Endothelial cell (in vitro differentiated cells): ENCODE data around the gene PTPRCAP. TPM values are rescaled to one million over a fixed set of nuclear protein-coding genes. Genes with fewer than 3 reads are reported as not detected.
"Not testable (repeated sequence)": the region's sequence is repeated elsewhere in the genome, so short reads cannot be mapped to it uniquely, and the experiment has no call there.

Source experiments
- DNase-seq: peaks from one replicate; pipeline ENCODE4 v3.0.0; 2021; ENCODE audit warnings: low spot score
- H3K27ac Mint-ChIP-seq: one replicate; pipeline ENCODE4 v1.8.0; 2021; ENCODE audit warnings: mixed read lengths, inconsistent platforms; ENCODE audit not compliant: unreplicated experiment
- H3K27me3 Mint-ChIP-seq: one replicate; pipeline ENCODE4 v1.8.0; 2021; ENCODE audit warnings: mild to moderate bottlenecking, moderate library complexity, mixed read lengths, inconsistent platforms; ENCODE audit not compliant: unreplicated experiment
- H3K36me3 Mint-ChIP-seq: one replicate; pipeline ENCODE4 v1.8.0; 2021; ENCODE audit warnings: mild to moderate bottlenecking, low read depth, mixed read lengths, inconsistent platforms; ENCODE audit not compliant: unreplicated experiment
- H3K4me1 Mint-ChIP-seq: one replicate; pipeline ENCODE4 v1.8.0; 2021; ENCODE audit warnings: mild to moderate bottlenecking, mixed read lengths, inconsistent platforms; ENCODE audit not compliant: unreplicated experiment
- H3K4me3 Mint-ChIP-seq: one replicate; pipeline ENCODE4 v1.8.0; 2021; ENCODE audit warnings: mild to moderate bottlenecking, mixed read lengths, inconsistent platforms; ENCODE audit not compliant: unreplicated experiment
- H3K9me3 Mint-ChIP-seq: one replicate; pipeline ENCODE4 v1.8.0; 2021; ENCODE audit warnings: mixed read lengths, inconsistent platforms; ENCODE audit not compliant: unreplicated experiment
- CTCF ChIP-seq: fragments of 200-600 bp; sonication (generic); IDR thresholded peaks from one replicate; pipeline ENCODE4 v1.5.0; 2021; ENCODE audit warnings: antibody characterized with exemption; ENCODE audit not compliant: unreplicated experiment
- long read RNA-seq: library from polyadenylated mRNA; unstranded; transcript quantifications from one replicate; pipeline ENCODE4 v2.0.0, GENCODE V29; 2020; ENCODE audit not compliant: unreplicated experiment
- total RNA-seq: library from RNA; stranded (reverse); fragmentation: NEBNext Ultra II Directional; extraction: Animal tissue kit (Norgen Biotek cat#: 25700); gene quantifications from one replicate; pipeline ENCODE4 v1.2.1, GENCODE V29; 2021; ENCODE audit not compliant: unreplicated experiment

PTPRCAP gene
- total RNA-seq = 12.9 TPM
- long read RNA-seq, partial matches to known transcripts = 1 of 2 reads
- long read RNA-seq, other reads (novel, unspliced or antisense) = 0 of 2 reads

GRCh38 chr11:67437082-67437808 is at the start of gene PTPRCAP:
Gene PTPRCAP, minus strand, starts transcription at chr11:67437682. Its CDS starts 63 bp downstream, at chr11:67437619.
- no peak for DNase-seq
- Mint-ChIP-seq H3K36me3 (peaks cover 15% of the 10 kb centered on the region), H3K27me3 (peaks cover 29% of the 10 kb centered on the region), H3K4me1 (peaks cover 14% of the 10 kb centered on the region), H3K27ac (peak within 1 kb of the TSS; percentile 42), H3K4me3 (peak within 1 kb of the TSS; percentile 72), H3K9me3 (no peaks in the 10 kb centered on the region)
- no peak for TF ChIP-seq CTCF

- DNase-seq = no peak
Observed at GRCh38 chr11:67486481-67487195, 49.2 kb upstream of the PTPRCAP start.

GRCh38 chr11:67485873-67486361 is 48.4 kb upstream of the PTPRCAP start:
- DNase-seq, H3K9me3 Mint-ChIP-seq: not testable (repeated sequence)

More at GRCh38 chr11:67486481-67487195, 49.2 kb upstream of the PTPRCAP start:
- Mint-ChIP-seq H3K4me3 (peak overlapping the region; percentile 26), H3K36me3 (peaks cover 29% of the 10 kb centered on the region), H3K9me3 (no peaks in the 10 kb centered on the region), H3K27ac (peak overlapping the region; percentile 43), H3K27me3 (peaks cover 16% of the 10 kb centered on the region), H3K4me1 (peaks cover 16% of the 10 kb centered on the region)
- no peak for TF ChIP-seq CTCF

GRCh38 chr11:67484847-67485311 is 47.4 kb upstream of the PTPRCAP start:
- no peak for TF ChIP-seq CTCF
- Mint-ChIP-seq H3K27ac (no peak overlapping the region), H3K4me3 (peak overlapping the region; percentile 53), H3K9me3 (no peaks in the 10 kb centered on the region), H3K4me1 (peaks cover 16% of the 10 kb centered on the region), H3K36me3 (peaks cover 29% of the 10 kb centered on the region), H3K27me3 (peaks cover 16% of the 10 kb centered on the region)
- no peak for DNase-seq

More at GRCh38 chr11:67485873-67486361, 48.4 kb upstream of the PTPRCAP start:
- H3K4me1 Mint-ChIP-seq = peaks cover 16% of the 10 kb centered on the region
- H3K27ac Mint-ChIP-seq = peak overlapping the region; percentile 43
- H3K4me3 Mint-ChIP-seq = peak overlapping the region; percentile 26
- H3K36me3 Mint-ChIP-seq = peaks cover 29% of the 10 kb centered on the region
- H3K27me3 Mint-ChIP-seq = peaks cover 16% of the 10 kb centered on the region

- H3K27me3 Mint-ChIP-seq = peaks cover 14% of the 10 kb centered on the region
- no peaks in the 10 kb centered on the region for H3K9me3 Mint-ChIP-seq
- H3K4me1 Mint-ChIP-seq = peaks cover 16% of the 10 kb centered on the region
- TF ChIP-seq CTCF = no peak
- DNase-seq = no peak
- H3K27ac Mint-ChIP-seq = no peak overlapping the region
- H3K4me3 Mint-ChIP-seq = peak overlapping the region; percentile 60
- H3K36me3 Mint-ChIP-seq = peaks cover 24% of the 10 kb centered on the region
Observed at GRCh38 chr11:67483831-67484665, 46.6 kb upstream of the PTPRCAP start.
